IPS-15b (cell line): ENCODE results near the gene FN1.
"Not testable (repeated sequence)": the region's sequence is repeated elsewhere in the genome, so short reads cannot be mapped to it uniquely, and the experiment has no call there.

Experiments used
- H3K27me3 ChIP-seq: one replicate; pipeline ENCODE4 v1.6.1; 2013; ENCODE audit warnings: low read length; ENCODE audit not compliant: control insufficient read depth, insufficient read depth
- H3K36me3 ChIP-seq: one replicate; pipeline ENCODE4 v1.6.1; 2013; ENCODE audit warnings: low read length; ENCODE audit not compliant: control insufficient read depth, insufficient read depth
- H3K4me1 ChIP-seq: one replicate; pipeline ENCODE4 v1.6.1; 2013; ENCODE audit warnings: mild to moderate bottlenecking, low read length; ENCODE audit not compliant: control insufficient read depth, insufficient read depth
- H3K4me3 ChIP-seq: one replicate; pipeline ENCODE4 v1.5.1; 2013; ENCODE audit warnings: low read depth, low read length
- H3K9ac ChIP-seq: one replicate; pipeline ENCODE4 v1.6.1; 2013; ENCODE audit warnings: low read depth, mild to moderate bottlenecking, low read length
- H3K9me3 ChIP-seq: one replicate; pipeline ENCODE4 v1.6.1; 2013; ENCODE audit warnings: mild to moderate bottlenecking, low read length; ENCODE audit not compliant: control insufficient read depth, insufficient read depth

FN1 gene

DNA sequence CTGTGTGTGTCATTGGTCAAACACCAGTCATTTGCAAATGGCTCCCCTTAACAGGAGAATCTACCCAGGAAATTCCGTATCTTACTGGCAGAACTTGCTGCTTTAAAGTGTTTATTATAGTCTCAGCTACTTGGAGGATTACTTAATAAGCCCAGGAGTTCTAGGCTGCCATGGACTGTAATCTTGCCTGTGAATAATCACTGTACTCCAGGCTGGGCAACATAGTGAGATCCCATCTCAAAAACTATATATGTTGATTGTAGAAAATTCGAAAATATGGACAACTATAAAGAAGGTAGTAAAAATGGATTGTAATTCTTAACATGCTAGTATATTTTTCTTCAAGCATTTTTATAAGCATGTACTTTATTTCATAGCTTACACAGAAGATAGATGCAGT lies 119.5 kb downstream of the FN1 start:
- Histone ChIP-seq H3K4me1 (peaks cover 7% of the 10 kb centered on the region), H3K27me3 (no peaks in the 10 kb centered on the region), H3K36me3 (peaks cover 17% of the 10 kb centered on the region), H3K9ac (no peak overlapping the region), H3K9me3 (no peaks in the 10 kb centered on the region), H3K4me3 (no peak overlapping the region)

DNA sequence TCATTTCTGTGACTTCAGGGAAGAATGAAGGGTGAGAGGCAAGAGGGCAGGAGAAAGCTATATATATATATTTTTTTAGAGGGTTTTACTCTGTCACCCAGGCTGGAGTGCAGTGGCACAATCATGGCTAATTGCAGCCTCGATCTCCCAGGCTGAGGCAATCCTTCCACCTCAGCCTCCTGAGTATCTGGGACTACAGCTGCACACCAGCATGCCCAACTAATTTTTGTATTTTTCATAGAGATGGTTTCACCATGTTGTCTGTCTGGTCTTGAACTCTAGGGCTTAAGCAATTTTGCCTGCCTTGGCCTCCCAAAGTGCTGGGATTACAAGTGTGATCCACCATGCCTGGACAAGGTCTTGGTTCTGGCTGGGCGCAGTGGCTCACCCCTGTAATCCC lies 120.6 kb downstream of the FN1 start:
- Histone ChIP-seq H3K9ac (no peak overlapping the region), H3K4me1 (peaks cover 7% of the 10 kb centered on the region), H3K36me3 (peaks cover 13% of the 10 kb centered on the region)

DNA sequence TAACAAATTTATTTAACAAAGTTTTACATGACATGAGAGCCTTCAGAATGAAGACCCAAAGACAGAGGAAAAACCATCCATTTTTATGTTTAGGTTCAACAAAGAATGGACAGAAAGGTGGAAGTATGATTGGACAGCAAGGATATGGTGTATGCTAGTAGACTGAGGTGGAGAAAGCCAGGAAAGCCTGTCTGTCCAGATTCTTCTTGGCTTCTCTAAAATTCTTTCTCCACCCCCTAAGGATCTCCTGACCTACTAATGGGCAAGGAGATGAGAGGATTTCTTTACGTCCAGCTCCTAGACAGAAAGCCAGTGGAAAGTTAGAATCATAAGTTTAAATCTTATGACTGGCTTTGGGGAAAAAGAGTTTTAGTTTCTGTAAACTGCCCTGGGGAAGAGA lies 121.0 kb downstream of the FN1 start:
- H3K4me3 ChIP-seq = no peak overlapping the region
- H3K4me1 ChIP-seq = peaks cover 7% of the 10 kb centered on the region
- H3K9me3 ChIP-seq = no peaks in the 10 kb centered on the region
- peaks cover 13% of the 10 kb centered on the region for H3K36me3 ChIP-seq
- no peaks in the 10 kb centered on the region for H3K27me3 ChIP-seq
- H3K9ac ChIP-seq = no peak overlapping the region

More for the DNA sequence above, 120.6 kb downstream of the FN1 start:
- H3K4me3 ChIP-seq = no peak overlapping the region
- no peaks in the 10 kb centered on the region for H3K27me3 ChIP-seq
- H3K9me3 ChIP-seq = no peaks in the 10 kb centered on the region

DNA sequence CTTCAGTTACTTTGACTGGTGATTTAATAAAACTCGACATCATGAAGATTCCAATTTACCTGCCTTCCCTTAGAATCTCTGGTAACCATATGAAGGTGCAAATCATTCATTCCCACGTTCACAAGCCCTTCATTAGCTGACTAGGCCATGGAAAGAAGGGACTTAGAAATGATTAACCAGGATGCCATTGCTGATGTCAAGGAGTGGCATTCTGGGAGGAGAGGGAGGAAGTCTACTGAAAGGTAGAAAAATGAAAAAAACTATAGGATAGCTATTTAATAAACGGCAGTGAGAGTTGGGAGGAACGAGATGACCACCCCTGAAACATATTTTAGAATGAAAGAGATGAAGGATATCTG lies 122.6 kb downstream of the FN1 start:
- peak overlapping the region; percentile 32 for H3K9ac ChIP-seq
- H3K36me3 ChIP-seq = peaks cover 2% of the 10 kb centered on the region
- H3K9me3 ChIP-seq = no peaks in the 10 kb centered on the region
- no peaks in the 10 kb centered on the region for H3K27me3 ChIP-seq
- H3K4me1 ChIP-seq = peaks cover 7% of the 10 kb centered on the region
- H3K4me3 ChIP-seq = peak overlapping the region; percentile 92

DNA sequence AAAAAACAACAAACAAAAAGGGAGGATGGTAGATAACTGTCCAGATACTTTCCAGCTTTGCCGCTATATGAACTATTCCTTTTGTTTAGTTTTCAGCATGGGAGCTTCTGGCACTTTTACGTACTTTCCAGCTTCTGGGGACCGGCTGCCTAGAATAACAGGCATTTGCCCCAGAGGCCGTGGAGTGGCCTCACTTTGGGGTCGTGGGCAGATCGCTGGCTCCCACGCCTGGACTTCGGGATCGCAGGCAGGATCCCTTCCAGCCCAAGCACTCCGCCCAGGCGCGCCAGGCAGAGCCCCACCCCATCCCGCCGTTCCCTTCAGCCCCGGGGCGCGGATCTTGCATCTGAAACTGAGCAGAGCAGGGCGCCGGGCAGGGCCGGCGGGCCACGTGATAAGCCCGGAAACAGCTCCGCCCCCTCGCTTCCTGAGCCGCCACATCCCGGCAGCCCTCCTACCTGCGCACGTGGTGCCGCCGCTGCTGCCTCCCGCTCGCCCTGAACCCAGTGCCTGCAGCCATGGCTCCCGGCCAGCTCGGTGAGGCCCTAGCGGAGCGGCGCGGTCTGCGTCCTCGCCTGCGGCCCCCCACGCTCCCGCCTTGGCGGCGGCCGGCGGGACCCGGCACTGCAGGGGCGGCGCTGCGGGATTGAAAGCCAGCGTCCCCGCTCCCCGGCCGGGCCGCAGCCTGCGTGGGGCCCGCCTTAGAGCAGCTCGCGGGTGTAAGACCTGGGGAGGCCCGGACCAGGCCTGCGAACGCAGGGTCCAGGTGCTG lies 124.1 kb downstream of the FN1 start, which contains the start of gene ATIC:
ATIC (plus strand) TSS at position 435 of the 772 bp plus-strand sequence; CDS start at position 519, 84 bp downstream.
- no peaks in the 10 kb centered on the region for H3K27me3 ChIP-seq

DNA sequence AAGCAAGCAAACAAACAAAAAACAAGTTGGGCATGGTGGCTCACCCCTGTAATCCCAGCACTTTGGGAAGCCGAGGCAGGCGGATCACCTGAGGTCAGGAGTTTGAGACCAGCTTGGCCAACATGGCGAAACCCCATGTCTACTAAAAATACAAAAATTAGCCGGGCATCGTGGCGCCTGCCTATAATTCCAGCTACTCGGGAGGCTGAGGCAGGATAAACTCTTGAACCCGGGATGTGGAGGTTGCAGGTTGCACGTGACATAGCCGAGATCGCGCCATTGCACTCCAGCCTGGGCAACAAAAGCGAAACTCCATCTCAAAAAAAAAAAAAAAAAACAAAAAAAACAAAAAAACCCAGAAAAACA lies 124.6 kb downstream of the FN1 start:
- not testable (repeated sequence) for H3K27me3 ChIP-seq, H3K36me3 ChIP-seq, H3K4me1 ChIP-seq, H3K9me3 ChIP-seq
- Histone ChIP-seq H3K9ac (peak overlapping the region; percentile 70), H3K4me3 (peak overlapping the region; percentile 92)

More for the DNA sequence above, 124.1 kb downstream of the FN1 start, which contains the start of gene ATIC:
- Histone ChIP-seq H3K9me3 (no peaks in the 10 kb centered on the region), H3K4me1 (peaks cover 7% of the 10 kb centered on the region), H3K36me3 (peaks cover 2% of the 10 kb centered on the region), H3K4me3 (peak within 1 kb of the TSS; percentile 92), H3K9ac (peak within 1 kb of the TSS; percentile 79)
